HL-60 (cell line): Measurements from ENCODE around the gene ERBB4.

Experiments used
- DNase-seq, 2 experiments: peaks; one replicate each; pipeline ENCODE4 v3.0.0-alpha.2; 2010 to 2020; ENCODE audit warnings: low read depth in 1 of 2, low spot score in 1 of 2
- H3K27ac ChIP-seq: fragments of 250-450 bp; sonication (Bioruptor Pico); replicated peaks from 2 replicates; pipeline ENCODE4 v1.5.1; 2020; ENCODE audit warnings: mild to moderate bottlenecking, moderate library complexity
- H3K27me3 ChIP-seq: fragments of 250-450 bp; sonication (Bioruptor Pico); 2 replicates; pipeline ENCODE4 v1.5.1; 2021; ENCODE audit warnings: mild to moderate bottlenecking, moderate library complexity; ENCODE audit not compliant: insufficient read depth, poor library complexity, severe bottlenecking
- H3K4me3 ChIP-seq: replicated peaks from 2 replicates; pipeline ENCODE4 v1.5.1; 2011; ENCODE audit warnings: mild to moderate bottlenecking, control low read depth, low read length; ENCODE audit not compliant: insufficient read depth
- CTCF ChIP-seq: IDR thresholded peaks from one replicate; pipeline ENCODE4 v1.5.1; 2011; ENCODE audit warnings: low read length, control low read depth, inconsistent platforms; ENCODE audit not compliant: insufficient read depth
- GABPA ChIP-seq: IDR thresholded peaks from 2 replicates; pipeline ENCODE4 v1.6.1; 2012; ENCODE audit warnings: low read depth
- POLR2AphosphoS5 ChIP-seq: IDR thresholded peaks from 2 replicates; pipeline ENCODE4 v1.6.1; 2012; ENCODE audit warnings: low read depth
- SPI1 ChIP-seq: IDR thresholded peaks from 2 replicates; pipeline ENCODE4 v1.6.1; 2012; ENCODE audit warnings: low read depth, mild to moderate bottlenecking, borderline replicate concordance
- TF ChIP-seq, protein P1 (sequence below): IDR thresholded peaks from 2 replicates; pipeline ENCODE4 v1.6.1; 2012; ENCODE audit warnings: low read depth; ENCODE audit not compliant: insufficient replicate concordance

The ERBB4 gene

DNA sequence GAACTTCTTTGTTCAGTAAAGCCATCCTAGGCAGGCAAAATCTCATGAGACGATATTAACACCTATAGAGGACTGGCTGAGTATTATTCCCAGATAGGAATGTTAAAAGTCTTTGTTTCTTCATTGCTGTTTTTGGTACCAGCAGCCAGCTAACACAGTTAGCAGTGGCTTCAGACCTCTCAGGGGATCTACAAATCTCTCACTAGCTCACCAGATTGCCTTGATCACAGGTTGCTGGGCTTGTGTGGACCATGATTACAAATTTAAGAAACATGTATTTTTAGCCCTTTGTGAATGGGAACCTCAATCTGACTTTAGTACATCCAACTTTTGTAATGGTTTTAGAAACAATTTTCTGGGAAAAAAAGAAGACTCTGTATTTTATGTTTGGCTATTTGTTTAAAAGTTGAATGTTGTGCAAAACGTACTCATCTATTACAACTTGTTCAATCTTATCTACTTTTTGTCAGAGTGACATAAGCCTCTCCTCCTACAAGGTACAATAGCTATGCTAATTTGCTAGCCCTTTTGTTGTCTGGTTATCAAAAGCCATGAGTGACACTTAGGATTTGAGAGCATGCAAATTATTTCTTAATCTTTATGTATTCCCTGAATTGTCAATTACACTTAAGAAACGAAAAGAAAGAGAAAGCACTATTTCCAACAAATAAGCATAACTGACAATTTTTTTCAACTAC, 693.1 kb downstream of the ERBB4 start:
- Histone ChIP-seq H3K27ac (no peak overlapping the region), H3K27me3 (no peaks in the 10 kb centered on the region), H3K4me3 (no peak overlapping the region)
- TF ChIP-seq, protein P1, sequence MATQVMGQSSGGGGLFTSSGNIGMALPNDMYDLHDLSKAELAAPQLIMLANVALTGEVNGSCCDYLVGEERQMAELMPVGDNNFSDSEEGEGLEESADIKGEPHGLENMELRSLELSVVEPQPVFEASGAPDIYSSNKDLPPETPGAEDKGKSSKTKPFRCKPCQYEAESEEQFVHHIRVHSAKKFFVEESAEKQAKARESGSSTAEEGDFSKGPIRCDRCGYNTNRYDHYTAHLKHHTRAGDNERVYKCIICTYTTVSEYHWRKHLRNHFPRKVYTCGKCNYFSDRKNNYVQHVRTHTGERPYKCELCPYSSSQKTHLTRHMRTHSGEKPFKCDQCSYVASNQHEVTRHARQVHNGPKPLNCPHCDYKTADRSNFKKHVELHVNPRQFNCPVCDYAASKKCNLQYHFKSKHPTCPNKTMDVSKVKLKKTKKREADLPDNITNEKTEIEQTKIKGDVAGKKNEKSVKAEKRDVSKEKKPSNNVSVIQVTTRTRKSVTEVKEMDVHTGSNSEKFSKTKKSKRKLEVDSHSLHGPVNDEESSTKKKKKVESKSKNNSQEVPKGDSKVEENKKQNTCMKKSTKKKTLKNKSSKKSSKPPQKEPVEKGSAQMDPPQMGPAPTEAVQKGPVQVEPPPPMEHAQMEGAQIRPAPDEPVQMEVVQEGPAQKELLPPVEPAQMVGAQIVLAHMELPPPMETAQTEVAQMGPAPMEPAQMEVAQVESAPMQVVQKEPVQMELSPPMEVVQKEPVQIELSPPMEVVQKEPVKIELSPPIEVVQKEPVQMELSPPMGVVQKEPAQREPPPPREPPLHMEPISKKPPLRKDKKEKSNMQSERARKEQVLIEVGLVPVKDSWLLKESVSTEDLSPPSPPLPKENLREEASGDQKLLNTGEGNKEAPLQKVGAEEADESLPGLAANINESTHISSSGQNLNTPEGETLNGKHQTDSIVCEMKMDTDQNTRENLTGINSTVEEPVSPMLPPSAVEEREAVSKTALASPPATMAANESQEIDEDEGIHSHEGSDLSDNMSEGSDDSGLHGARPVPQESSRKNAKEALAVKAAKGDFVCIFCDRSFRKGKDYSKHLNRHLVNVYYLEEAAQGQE: no peak
- TF ChIP-seq CTCF (no peak), GABPA (no peak), SPI1 (no peak), POLR2AphosphoS5 (no peak)
- DNase-seq: no peak

DNA sequence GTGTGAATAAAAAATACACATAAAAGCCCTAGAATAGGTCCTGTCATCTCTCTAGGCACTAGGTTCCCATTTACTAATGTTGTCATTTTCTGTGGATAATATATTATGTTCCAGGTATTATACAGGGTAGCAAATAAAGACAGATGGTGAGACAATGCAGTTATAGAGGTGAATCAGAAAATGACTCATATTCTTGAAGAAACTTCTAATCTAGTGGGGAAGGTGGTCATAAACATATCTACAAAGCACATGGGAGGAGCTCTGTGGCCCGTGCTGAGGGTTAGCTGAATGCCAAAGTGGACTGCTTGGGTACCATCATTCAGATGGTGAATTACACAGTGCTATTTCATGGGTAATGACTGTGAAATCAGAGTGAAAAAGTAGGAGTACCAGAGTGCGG, 700.9 kb downstream of the ERBB4 start:
- TF ChIP-seq POLR2AphosphoS5 (no peak), CTCF (no peak), SPI1 (no peak), GABPA (no peak)
- DNase-seq: no peak
- H3K27me3 ChIP-seq: no peaks in the 10 kb centered on the region
- H3K27ac ChIP-seq: no peak overlapping the region
- no peak overlapping the region for H3K4me3 ChIP-seq

- no peak overlapping the region for H3K27ac ChIP-seq
- no peaks in the 10 kb centered on the region for H3K27me3 ChIP-seq
- no peak overlapping the region for H3K4me3 ChIP-seq
- no peak for TF ChIP-seq CTCF
- no peak for TF ChIP-seq GABPA
- no peak for TF ChIP-seq SPI1
- TF ChIP-seq, protein P1: no peak
- TF ChIP-seq POLR2AphosphoS5: no peak
- no peak for DNase-seq
Measured at GRCh38 chr2:211837206-211837605, 701.4 kb downstream of the ERBB4 start.

- no peak overlapping the region for H3K4me3 ChIP-seq
- no peak for TF ChIP-seq CTCF
- TF ChIP-seq POLR2AphosphoS5: no peak
- TF ChIP-seq, protein P1: no peak
- TF ChIP-seq SPI1: no peak
- no peak for TF ChIP-seq GABPA
- no peak overlapping the region for H3K27ac ChIP-seq
- DNase-seq: no peak
- no peaks in the 10 kb centered on the region for H3K27me3 ChIP-seq
Measured at GRCh38 chr2:211836409-211836808, 702.2 kb downstream of the ERBB4 start.
